Measurements from ENCODE around the gene VAV3. TPM values are rescaled to one million over a fixed set of nuclear protein-coding genes. Genes with fewer than 3 reads are reported as not detected.

The VAV3 gene
- total and polyA plus RNA-seq, 10 donors: 10.5 to 63.0 (median 38.8) TPM

GRCh38 chr1:107865627-107866026 is 99.4 kb downstream of the VAV3 start:
- DNase-seq: no peak
- TF ChIP-seq POLR2A (IDR thresholded peaks at IDR 0.05) (no peak), POLR2AphosphoS5 (IDR thresholded peaks at IDR 0.05) (peak in 1 of 3 donors; percentile 9)
- WGBS, 5 donors: 82 to 100% (median 94%) methylated on average over 1 of the region's 1 CpG

GRCh38 chr1:107863342-107863741 is 101.6 kb downstream of the VAV3 start:
- Histone ChIP-seq H3K27ac (peak overlapping the region in 1 of 8 donors; percentile 46), H3K36me3 (no peaks in the 10 kb centered on the region), H3K27me3 (replicated peaks in 1 of 7) (no peaks in the 10 kb centered on the region), H3K4me3 (no peak overlapping the region), H3K4me1 (peaks cover 18 to 79% (median 28%) of the 10 kb centered on the region in 6 donors), H3K9me3 (peaks cover 0 to 26% (median 17%) of the 10 kb centered on the region in 8 donors)
- DNase-seq: no peak
- TF ChIP-seq POLR2AphosphoS5 (IDR thresholded peaks at IDR 0.05): no peak
- no peak for TF ChIP-seq POLR2A (IDR thresholded peaks at IDR 0.05)
- 88 to 97% (median 93%) methylated on average over 4 of the region's 4 CpGs for WGBS, 5 donors
- intact Hi-C loops (cut with DNase I; ENCODE audit: low total_unique reads): no loop called here

More at GRCh38 chr1:107865627-107866026, 99.4 kb downstream of the VAV3 start:
- intact Hi-C loops (cut with DNase I; ENCODE audit: low total_unique reads): no loop called here
- peaks cover 0 to 31% (median 21%) of the 10 kb centered on the region in 8 donors for H3K9me3 ChIP-seq
- no peaks in the 10 kb centered on the region for H3K36me3 ChIP-seq
- H3K27me3 ChIP-seq (replicated peaks in 1 of 7): no peaks in the 10 kb centered on the region
- peak overlapping the region in 3 of 8 donors; percentile 24 to 39 (median 24) for H3K27ac ChIP-seq
- H3K4me1 ChIP-seq: peaks cover 18 to 91% (median 28%) of the 10 kb centered on the region in 6 donors
- no peak overlapping the region for H3K4me3 ChIP-seq

DNA sequence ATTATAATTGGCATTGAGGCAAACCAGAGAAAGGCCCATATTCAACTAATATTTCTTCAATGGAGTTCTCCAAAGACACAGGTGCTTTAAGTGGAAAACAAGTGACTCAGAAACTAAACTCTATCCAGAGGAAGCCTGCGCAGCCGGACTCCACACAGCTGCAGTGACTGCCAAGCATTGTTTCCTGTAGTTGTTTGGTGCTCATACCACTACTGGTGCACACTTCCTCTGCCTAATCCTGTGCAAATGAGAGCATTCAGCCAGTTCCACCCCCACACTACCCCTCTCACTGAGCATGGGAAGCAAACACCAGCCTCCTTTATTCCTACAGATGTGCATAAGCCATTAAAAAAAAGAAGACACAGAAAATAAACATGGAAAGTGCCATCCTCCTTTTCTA is 102.9 kb downstream of the VAV3 start:
- DNase-seq: no peak
- H3K9me3 ChIP-seq: peaks cover 0 to 26% (median 17%) of the 10 kb centered on the region in 8 donors
- TF ChIP-seq, protein P1, sequence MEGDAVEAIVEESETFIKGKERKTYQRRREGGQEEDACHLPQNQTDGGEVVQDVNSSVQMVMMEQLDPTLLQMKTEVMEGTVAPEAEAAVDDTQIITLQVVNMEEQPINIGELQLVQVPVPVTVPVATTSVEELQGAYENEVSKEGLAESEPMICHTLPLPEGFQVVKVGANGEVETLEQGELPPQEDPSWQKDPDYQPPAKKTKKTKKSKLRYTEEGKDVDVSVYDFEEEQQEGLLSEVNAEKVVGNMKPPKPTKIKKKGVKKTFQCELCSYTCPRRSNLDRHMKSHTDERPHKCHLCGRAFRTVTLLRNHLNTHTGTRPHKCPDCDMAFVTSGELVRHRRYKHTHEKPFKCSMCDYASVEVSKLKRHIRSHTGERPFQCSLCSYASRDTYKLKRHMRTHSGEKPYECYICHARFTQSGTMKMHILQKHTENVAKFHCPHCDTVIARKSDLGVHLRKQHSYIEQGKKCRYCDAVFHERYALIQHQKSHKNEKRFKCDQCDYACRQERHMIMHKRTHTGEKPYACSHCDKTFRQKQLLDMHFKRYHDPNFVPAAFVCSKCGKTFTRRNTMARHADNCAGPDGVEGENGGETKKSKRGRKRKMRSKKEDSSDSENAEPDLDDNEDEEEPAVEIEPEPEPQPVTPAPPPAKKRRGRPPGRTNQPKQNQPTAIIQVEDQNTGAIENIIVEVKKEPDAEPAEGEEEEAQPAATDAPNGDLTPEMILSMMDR (IDR thresholded peaks at IDR 0.05 in 8 of 11, conservative IDR thresholded peaks at IDR 0.05 in 3 of 11): no peak
- TF ChIP-seq POLR2AphosphoS5 (IDR thresholded peaks at IDR 0.05) (peak in 1 of 3 donors; percentile 32), POLR2A (IDR thresholded peaks at IDR 0.05) (no peak)
- intact Hi-C loops (cut with DNase I; ENCODE audit: low total_unique reads): no loop called here
- H3K4me3 ChIP-seq: no peak overlapping the region
- H3K4me1 ChIP-seq: peaks cover 18 to 76% (median 26%) of the 10 kb centered on the region in 6 donors
- peak overlapping the region in 4 of 8 donors; percentile 7 to 58 (median 28) for H3K27ac ChIP-seq
- 27 to 37% (median 31%) methylated on average over 2 of the region's 2 CpGs for WGBS, 5 donors
- no peaks in the 10 kb centered on the region for H3K27me3 ChIP-seq (replicated peaks in 1 of 7)
- H3K36me3 ChIP-seq: no peaks in the 10 kb centered on the region

GRCh38 chr1:107858323-107858722 is 106.7 kb downstream of the VAV3 start:
- Histone ChIP-seq H3K36me3 (no peaks in the 10 kb centered on the region), H3K4me3 (no peak overlapping the region), H3K4me1 (peaks cover 0 to 52% (median 7%) of the 10 kb centered on the region in 6 donors), H3K9me3 (peaks cover 0 to 26% (median 17%) of the 10 kb centered on the region in 8 donors), H3K27ac (no peak overlapping the region), H3K27me3 (replicated peaks in 1 of 7) (no peaks in the 10 kb centered on the region)
- intact Hi-C loops (cut with DNase I; ENCODE audit: low total_unique reads): no loop called here
- 89 to 95% (median 93%) methylated on average over 5 of the region's 5 CpGs for WGBS, 5 donors
- DNase-seq: no peak
- TF ChIP-seq, protein P1 (IDR thresholded peaks at IDR 0.05 in 8 of 11, conservative IDR thresholded peaks at IDR 0.05 in 3 of 11): no peak
- TF ChIP-seq POLR2AphosphoS5 (IDR thresholded peaks at IDR 0.05) (no peak), POLR2A (IDR thresholded peaks at IDR 0.05) (no peak)

DNA sequence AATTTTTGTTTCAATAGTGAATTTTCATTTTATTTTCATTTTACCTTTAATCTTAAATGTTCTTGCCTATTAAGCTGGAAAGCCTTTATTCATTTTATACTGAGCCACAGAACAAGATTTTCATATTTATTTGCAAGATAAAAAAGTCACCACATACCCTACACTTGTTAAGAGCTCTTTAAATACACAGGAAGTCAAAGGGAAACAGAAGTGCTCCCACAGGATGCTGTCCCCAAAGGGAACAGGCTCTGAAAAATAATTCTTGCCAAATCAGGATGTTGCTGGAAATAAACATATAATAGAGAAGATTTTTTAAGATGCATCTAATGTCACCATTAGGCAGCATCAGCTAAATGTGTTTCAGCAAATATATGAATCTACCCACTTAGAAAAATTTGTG is 113.6 kb downstream of the VAV3 start:
- H3K9me3 ChIP-seq: peaks cover 0 to 34% (median 22%) of the 10 kb centered on the region in 8 donors
- intact Hi-C loops (cut with DNase I; ENCODE audit: low total_unique reads): no loop called here
- no peak for DNase-seq
- H3K4me3 ChIP-seq: no peak overlapping the region
- H3K27me3 ChIP-seq (replicated peaks in 1 of 7): no peaks in the 10 kb centered on the region
- TF ChIP-seq POLR2AphosphoS5 (IDR thresholded peaks at IDR 0.05) (no peak), POLR2A (IDR thresholded peaks at IDR 0.05) (no peak)
- TF ChIP-seq, protein P1 (IDR thresholded peaks at IDR 0.05 in 8 of 11, conservative IDR thresholded peaks at IDR 0.05 in 3 of 11): no peak
- H3K36me3 ChIP-seq: no peaks in the 10 kb centered on the region
- peaks cover 0 to 48% (median 16%) of the 10 kb centered on the region in 6 donors for H3K4me1 ChIP-seq
- peak overlapping the region in 3 of 8 donors; percentile 13 to 35 (median 21) for H3K27ac ChIP-seq

All from spleen (tissue), 11 donors.